Stomach (tissue), 9 donors: ENCODE data around the gene PAOX. TPM values are rescaled to one million over a fixed set of nuclear protein-coding genes. Genes with fewer than 3 reads are reported as not detected.

Experiments used
- DNase-seq, 2 donors: peaks; one replicate each; pipeline versions ENCODE4 v3.0.0 to v3.0.0-alpha.2; 2013 to 2019
- H3K27ac ChIP-seq, 5 donors: fragments of 200-600 bp in 4 of 5; sonication (generic) in 4 of 5; one replicate each; pipeline ENCODE4 v1.5.1; 2013 to 2019; ENCODE audit warnings: mild to moderate bottlenecking in 1 of 5, moderate library complexity in 1 of 5
- H3K27me3 ChIP-seq, 3 donors: fragments of 200-600 bp; sonication (generic); one replicate each; pipeline ENCODE4 v1.5.1; 2017 to 2019; ENCODE audit warnings: mixed run types in 1 of 3
- H3K36me3 ChIP-seq, 4 donors: fragments of 200-600 bp; sonication (generic); 1 replicate in 3 of 4; 2 replicates in 1 of 4; pipeline ENCODE4 v1.5.1; 2016 to 2019
- H3K4me1 ChIP-seq, 4 donors: fragments of 200-600 bp; sonication (generic); one replicate each; pipeline ENCODE4 v1.5.1; 2016 to 2019
- H3K4me3 ChIP-seq, 4 donors: fragments of 200-600 bp; sonication (generic) in 3 of 4; one replicate each; pipeline ENCODE4 v1.5.1; 2016 to 2019; ENCODE audit warnings: mild to moderate bottlenecking in 1 of 4
- H3K9me3 ChIP-seq, 4 donors: fragments of 200-600 bp; sonication (generic); one replicate each; pipeline ENCODE4 v1.5.1; 2016 to 2019
- EP300 ChIP-seq: sonication (generic); formaldehyde crosslinking; IDR thresholded peaks from one replicate; pipeline ENCODE4 v1.6.1; 2017; ENCODE audit warnings: antibody characterized with exemption
- POLR2A ChIP-seq, 4 donors: fragments of 450-650 bp; IDR thresholded peaks; one replicate each; pipeline ENCODE4 v1.6.1; 2016; ENCODE audit warnings: antibody characterized with exemption in 4 of 4, control low read depth in 2 of 4, mild to moderate bottlenecking in 1 of 4, moderate library complexity in 1 of 4
- POLR2AphosphoS5 ChIP-seq, 3 donors: sonication (generic); formaldehyde crosslinking; IDR thresholded peaks; one replicate each; pipeline ENCODE4 v1.6.1; 2016; ENCODE audit warnings: antibody characterized with exemption in 3 of 3
- WGBS, 5 donors: extraction: QIAGEN DNeasy Blood & Tissue Kit in 3 of 5; methylation state at CpG; one replicate each; pipeline versions ENCODE4 v1.1.5 to v1.1.7; 2013 to 2018; 5-methylcytosine and 5-hydroxymethylcytosine counted together
- intact Hi-C: fragments of 100-400 bp; cut with DNase I; formaldehyde crosslinking; loops from one replicate; pipeline ENCODE4 v1.15.1; 2023; ENCODE audit warnings: low total_unique reads
- polyA plus RNA-seq, 3 donors: library from polyadenylated mRNA; stranded (reverse); fragments of 200-250 nt; gene quantifications; one replicate each; pipeline ENCODE4 v1.2.3, GENCODE V29; 2013
- total RNA-seq, 5 donors: library from RNA; depleted of rRNA; stranded (reverse); fragments of >200 nt; gene quantifications; one replicate each; pipeline versions ENCODE4 v1.1.0 to v1.2.3, GENCODE V29; 2014 to 2016
- TF ChIP-seq, protein P1 (sequence below), 7 experiments: fragments of 450-650 bp in 4 of 7; fragments of 200-600 bp in 3 of 7; sonication (generic) in 3 of 7; IDR thresholded peaks; one replicate each; pipeline ENCODE4 v1.5.1; 2016 to 2019; ENCODE audit warnings: antibody characterized with exemption in 7 of 7, control low read depth in 2 of 7, mild to moderate bottlenecking in 1 of 7
- donor health status: healthy with polysubstance abuse.
- donor health status: Bipolar disorder and iron deficiency.
- donor health status: healthy.

PAOX gene
- total and polyA plus RNA-seq, 8 donors = 3.3 to 40.0 (median 11.5) TPM

DNA sequence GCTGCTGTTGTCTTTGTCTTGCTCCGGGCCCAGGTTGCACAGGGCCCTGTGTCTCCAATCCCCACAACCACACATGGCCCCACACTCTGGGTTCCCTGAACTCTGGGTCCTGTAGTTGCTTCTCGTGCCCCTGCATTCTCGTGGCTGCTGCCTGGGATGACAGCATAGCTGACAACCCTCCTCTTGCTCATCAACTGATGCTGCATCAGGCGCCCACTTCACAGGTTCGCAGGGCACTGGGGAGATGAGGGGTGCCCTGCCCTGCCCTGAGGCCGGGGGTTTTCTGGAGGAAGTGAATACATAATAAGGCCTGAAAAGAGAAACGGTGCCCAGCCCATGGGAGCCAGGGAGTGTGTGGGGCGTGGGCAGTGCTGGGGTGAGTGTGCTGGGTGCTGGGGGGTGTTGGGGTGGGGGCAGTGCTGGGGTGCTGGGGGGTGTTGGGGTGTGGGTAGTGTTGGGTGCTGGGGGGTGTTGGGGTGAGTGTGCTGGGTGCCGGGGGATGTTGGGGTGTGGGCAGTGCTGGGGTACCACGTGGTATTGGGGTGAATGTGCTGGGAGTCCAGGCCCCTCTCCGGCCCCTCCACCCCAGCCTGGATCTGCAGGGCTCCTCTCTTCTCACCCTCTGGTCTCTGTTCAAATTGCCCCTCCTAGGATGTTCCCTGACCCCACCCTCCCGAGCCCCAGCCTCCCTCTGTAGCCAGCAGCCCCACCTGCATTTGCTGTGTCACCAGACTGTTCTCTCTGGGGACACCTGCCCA lies 12.9 kb downstream of the PAOX start:
- H3K36me3 ChIP-seq = peaks cover 3 to 53% (median 40%) of the 10 kb centered on the region in 4 donors
- no peak overlapping the region for H3K4me3 ChIP-seq
- DNase-seq = peak in 1 of 2 donors; percentile 19
- H3K9me3 ChIP-seq = no peaks in the 10 kb centered on the region
- TF ChIP-seq EP300 (no peak), POLR2AphosphoS5 (IDR thresholded peaks at IDR 0.05) (no peak), POLR2A (IDR thresholded peaks at IDR 0.05) (no peak)
- TF ChIP-seq, protein P1, sequence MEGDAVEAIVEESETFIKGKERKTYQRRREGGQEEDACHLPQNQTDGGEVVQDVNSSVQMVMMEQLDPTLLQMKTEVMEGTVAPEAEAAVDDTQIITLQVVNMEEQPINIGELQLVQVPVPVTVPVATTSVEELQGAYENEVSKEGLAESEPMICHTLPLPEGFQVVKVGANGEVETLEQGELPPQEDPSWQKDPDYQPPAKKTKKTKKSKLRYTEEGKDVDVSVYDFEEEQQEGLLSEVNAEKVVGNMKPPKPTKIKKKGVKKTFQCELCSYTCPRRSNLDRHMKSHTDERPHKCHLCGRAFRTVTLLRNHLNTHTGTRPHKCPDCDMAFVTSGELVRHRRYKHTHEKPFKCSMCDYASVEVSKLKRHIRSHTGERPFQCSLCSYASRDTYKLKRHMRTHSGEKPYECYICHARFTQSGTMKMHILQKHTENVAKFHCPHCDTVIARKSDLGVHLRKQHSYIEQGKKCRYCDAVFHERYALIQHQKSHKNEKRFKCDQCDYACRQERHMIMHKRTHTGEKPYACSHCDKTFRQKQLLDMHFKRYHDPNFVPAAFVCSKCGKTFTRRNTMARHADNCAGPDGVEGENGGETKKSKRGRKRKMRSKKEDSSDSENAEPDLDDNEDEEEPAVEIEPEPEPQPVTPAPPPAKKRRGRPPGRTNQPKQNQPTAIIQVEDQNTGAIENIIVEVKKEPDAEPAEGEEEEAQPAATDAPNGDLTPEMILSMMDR (IDR thresholded peaks at IDR 0.05) = no peak
- H3K4me1 ChIP-seq = peaks cover 0 to 27% (median 24%) of the 10 kb centered on the region in 4 donors
- H3K27ac ChIP-seq = peak overlapping the region in 1 of 5 donors; percentile 20
- 71 to 83% (median 80%) methylated on average over 11 to 12 of the region's 12 CpGs for WGBS, 5 donors
- no peaks in the 10 kb centered on the region for H3K27me3 ChIP-seq
- intact Hi-C loops = no loop called here

GRCh38 chr10:133393401-133394063 lies 14.5 kb downstream of the PAOX start:
- WGBS, 5 donors = 33 to 35% (median 34%) methylated on average over 27 of the region's 27 CpGs
- intact Hi-C loops = no loop called here
- no peaks in the 10 kb centered on the region for H3K9me3 ChIP-seq
- peak overlapping the region; percentile 86 to 88 (median 87) for H3K27ac ChIP-seq
- peak overlapping the region; percentile 78 to 96 (median 88) for H3K4me3 ChIP-seq
- peaks cover 0 to 25% (median 23%) of the 10 kb centered on the region in 4 donors for H3K4me1 ChIP-seq
- peak in 1 of 2 donors; percentile 20 for DNase-seq
- peaks cover 9 to 58% (median 48%) of the 10 kb centered on the region in 4 donors for H3K36me3 ChIP-seq
- H3K27me3 ChIP-seq = no peaks in the 10 kb centered on the region
- no peak for TF ChIP-seq EP300
- TF ChIP-seq POLR2A (IDR thresholded peaks at IDR 0.05) = no peak
- TF ChIP-seq, protein P1 (IDR thresholded peaks at IDR 0.05) = no peak
- no peak for TF ChIP-seq POLR2AphosphoS5 (IDR thresholded peaks at IDR 0.05)

DNA sequence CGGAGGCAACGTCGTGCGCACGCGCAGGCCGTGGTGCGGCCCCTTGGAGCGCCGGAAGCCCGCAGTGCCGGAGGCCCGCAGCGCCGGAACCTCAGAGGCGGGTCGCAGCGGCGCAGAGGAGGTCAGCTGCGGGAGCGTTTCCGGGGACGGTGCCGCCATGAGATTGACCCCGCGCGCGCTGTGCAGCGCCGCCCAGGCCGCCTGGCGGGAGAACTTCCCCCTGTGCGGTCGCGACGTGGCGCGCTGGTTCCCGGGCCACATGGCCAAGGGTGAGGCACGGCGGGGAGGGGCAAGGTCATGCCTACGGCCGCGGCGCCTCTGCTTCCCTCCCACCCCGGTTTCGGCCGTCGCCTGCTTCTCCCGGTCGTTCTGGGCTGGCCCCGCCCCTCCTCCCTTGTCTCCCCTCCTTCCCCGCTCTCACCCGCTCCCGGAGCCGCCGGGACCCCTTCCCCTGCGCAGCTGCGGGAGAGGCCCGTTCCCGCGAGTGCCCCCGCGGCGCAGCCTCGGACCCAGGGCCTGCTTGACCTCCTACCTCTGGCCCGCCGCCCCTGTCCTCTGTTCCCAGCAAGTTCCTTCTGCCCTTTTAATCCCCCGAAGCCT lies 15.1 kb downstream of the PAOX start, which contains the start of gene MTG1:
Gene MTG1 (plus strand): TSS at position 94 of the 600 bp plus-strand sequence. CDS start 64 bp downstream, at position 158.
- Histone ChIP-seq H3K4me1 (peaks cover 0 to 25% (median 23%) of the 10 kb centered on the region in 4 donors), H3K4me3 (peak within 1 kb of the TSS; percentile 78 to 96 (median 88)), H3K27ac (peak within 1 kb of the TSS; percentile 86 to 88 (median 87)), H3K27me3 (no peaks in the 10 kb centered on the region), H3K36me3 (peaks cover 16 to 58% (median 51%) of the 10 kb centered on the region in 4 donors), H3K9me3 (no peaks in the 10 kb centered on the region)
- intact Hi-C loops = no loop called here
- peak; percentile 78 to 94 (median 84) for TF ChIP-seq POLR2AphosphoS5 (IDR thresholded peaks at IDR 0.05)
- TF ChIP-seq POLR2A (IDR thresholded peaks at IDR 0.05) = peak in 1 of 4 donors; percentile 22
- TF ChIP-seq, protein P1 (IDR thresholded peaks at IDR 0.05) = peak in 2 of 7 experiments; percentile 29 to 35
- TF ChIP-seq EP300 = no peak
- 0 to 2% (median 1%) methylated on average over 27 to 69 of the region's 69 CpGs for WGBS, 5 donors
- DNase-seq = peak; percentile 95 to 99

- Histone ChIP-seq H3K27ac (peak overlapping the region; percentile 86 to 88 (median 87)), H3K36me3 (peaks cover 16 to 58% (median 51%) of the 10 kb centered on the region in 4 donors), H3K27me3 (no peaks in the 10 kb centered on the region), H3K9me3 (no peaks in the 10 kb centered on the region), H3K4me3 (peak overlapping the region; percentile 78 to 96 (median 88)), H3K4me1 (peaks cover 0 to 25% (median 23%) of the 10 kb centered on the region in 4 donors)
- DNase-seq = peak in 1 of 2 donors; percentile 24
- no peak for TF ChIP-seq POLR2A (IDR thresholded peaks at IDR 0.05)
- TF ChIP-seq EP300 = no peak
- TF ChIP-seq, protein P1 (IDR thresholded peaks at IDR 0.05) = no peak
- TF ChIP-seq POLR2AphosphoS5 (IDR thresholded peaks at IDR 0.05) = no peak
- intact Hi-C loops = no loop called here
- 20 to 30% (median 27%) methylated on average over 21 of the region's 21 CpGs for WGBS, 5 donors
Measured at GRCh38 chr10:133394801-133395221, 15.7 kb downstream of the PAOX start.
